Hematopoietic multipotent progenitor cell treated with erythropoietin and hydrocortisone succinate and interleukin-3 and kit ligand, for 6 days (in vitro differentiated cells): ENCODE data around the gene CADPS2.
"Not testable (repeated sequence)": the region's sequence is repeated elsewhere in the genome, so short reads cannot be mapped to it uniquely, and the experiment has no call there.

Experiments
- DNase-seq: peaks from one replicate; pipeline ENCODE4 v3.0.0-alpha.2; 2015

The CADPS2 gene

DNA sequence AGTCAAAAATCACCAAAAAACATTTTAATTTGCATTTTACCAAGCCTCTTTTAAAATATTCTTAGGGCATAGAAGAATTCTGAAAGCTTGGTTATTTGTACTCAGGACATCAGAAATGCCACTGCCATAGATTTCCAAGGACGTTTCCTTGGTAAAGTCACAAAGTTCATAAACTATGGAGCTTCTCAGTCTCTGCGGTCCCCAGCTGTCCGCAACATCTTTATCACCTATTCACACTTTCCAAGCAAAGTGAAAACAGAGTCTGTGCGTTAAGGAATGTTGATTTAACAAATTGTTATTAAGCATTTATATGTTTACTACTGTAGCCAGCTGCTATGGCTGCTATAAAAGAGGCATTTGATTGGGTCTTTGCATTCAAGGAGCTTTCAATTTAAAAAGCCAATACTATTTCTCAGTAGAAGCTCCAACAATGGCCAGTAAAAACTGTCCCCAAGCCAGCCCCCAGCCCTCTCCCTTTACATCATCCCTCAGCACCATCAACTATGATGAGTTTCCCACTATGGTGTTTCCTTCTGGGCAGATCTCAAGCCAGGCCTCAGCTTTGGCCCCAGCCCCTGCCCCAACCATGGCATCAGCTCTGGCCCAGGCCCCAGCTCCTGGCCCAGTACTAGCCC, 36.8 kb downstream of the CADPS2 start:
- no peak for DNase-seq

DNA sequence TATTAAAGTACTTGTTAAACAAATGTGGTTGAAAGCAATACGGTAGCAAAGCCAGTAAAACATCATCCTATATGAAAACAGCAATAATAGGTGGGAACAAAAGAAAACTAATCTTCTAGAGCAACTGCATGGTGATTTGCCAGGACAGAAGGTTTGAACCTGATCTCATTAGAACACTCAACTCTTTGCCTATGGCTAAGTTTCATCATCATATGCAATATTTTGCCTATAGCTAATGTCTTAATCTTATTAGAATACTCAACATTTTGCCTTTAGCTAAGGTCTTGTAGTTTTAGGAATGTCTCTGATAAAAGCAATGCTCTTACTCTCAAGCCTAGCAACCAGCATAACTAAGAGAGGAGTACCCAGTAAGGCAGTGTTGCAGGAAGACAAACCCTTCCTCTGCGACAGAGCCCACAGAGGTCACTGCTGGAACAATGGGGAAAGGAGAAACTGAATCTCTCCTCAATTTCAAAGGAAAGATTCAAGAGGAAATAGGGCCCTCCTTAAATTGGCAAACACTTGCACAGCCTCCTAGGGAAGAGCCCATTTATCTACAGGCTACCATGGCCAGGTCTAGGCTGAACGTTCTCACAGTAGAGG, 38.3 kb downstream of the CADPS2 start:
- DNase-seq: no peak

DNA sequence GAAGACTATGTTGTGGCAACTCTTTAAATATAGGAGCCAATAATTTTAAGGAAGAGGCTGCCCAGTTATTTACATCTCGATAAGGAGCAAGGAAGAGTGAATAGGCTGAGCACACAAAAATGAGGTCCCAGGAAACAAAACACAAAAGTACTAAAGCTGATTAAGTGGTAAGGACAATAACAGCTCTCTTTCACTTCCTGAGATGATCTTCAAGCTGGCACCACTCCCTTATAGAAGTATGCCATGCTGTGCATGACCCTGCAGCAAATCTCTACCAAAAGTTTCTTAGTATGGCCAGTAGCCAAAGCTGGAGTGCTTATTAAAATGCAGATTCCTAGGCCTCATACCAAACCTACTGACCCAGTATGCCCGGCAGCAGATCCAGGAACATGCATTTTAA, 39.7 kb downstream of the CADPS2 start:
- no peak for DNase-seq

DNA sequence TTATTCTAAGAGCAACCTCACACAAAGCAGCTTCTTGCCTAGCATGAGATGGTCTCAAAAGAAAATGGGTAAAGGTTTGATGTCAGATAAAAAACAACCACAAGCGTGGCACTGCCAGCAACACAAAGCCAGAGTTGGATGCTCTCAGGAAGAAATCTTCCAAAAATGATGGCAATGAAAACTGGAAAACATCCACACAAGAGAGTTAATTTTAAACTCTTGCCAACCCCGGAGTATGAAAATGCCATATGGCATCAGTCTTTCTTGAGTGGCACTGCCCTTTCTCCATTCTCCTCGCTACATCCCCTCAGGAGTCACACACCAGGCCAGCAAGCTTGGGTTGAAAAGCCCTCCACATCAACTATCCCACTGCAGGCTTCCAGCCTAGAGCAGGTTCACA, 41.0 kb downstream of the CADPS2 start:
- no peak for DNase-seq

- no peak for DNase-seq
These were observed 41.9 kb downstream of the CADPS2 start for GRCh38 chr7:122844191-122844988.

DNA sequence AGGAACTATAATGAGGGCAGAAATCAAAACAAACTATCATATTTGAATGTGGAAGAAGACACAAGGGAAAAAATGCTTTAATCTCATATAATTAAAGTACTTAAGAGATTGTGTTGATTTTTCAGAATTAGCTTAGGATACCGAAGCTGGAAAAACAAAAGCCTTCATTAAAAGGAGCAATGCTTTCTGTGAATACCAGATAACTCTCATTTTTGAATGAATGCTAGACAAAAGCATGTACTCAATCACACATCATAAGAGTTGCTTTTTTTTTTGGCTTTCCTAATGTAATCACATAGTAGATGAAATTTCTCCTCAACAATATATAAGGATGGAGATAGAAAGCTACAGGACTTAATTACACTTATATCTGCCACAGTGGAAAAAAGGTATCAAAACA, 43.3 kb downstream of the CADPS2 start:
- DNase-seq: no peak

GRCh38 chr7:122836286-122836685, 50.0 kb downstream of the CADPS2 start:
- not testable (repeated sequence) for DNase-seq

DNA sequence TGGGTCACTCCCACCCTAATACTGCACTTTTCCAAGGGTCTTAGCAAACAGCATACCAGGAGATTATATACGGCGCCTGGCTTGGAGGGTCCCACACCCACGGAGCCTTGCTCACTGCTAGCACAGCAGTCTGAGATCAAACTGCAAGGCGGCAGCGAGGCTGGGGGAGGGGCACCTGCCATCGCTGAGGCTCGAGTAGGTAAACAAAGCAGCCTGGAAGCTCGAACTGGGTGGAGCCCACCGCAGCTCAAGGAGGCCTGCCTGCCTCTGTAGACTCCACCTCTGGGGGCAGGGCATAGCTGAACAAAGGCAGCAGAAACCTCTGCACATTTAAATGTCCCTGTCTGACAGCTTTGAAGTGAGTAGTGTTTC, 51.7 kb downstream of the CADPS2 start:
- not testable (repeated sequence) for DNase-seq

GRCh38 chr7:122833888-122834570, 52.2 kb downstream of the CADPS2 start:
- no peak for DNase-seq

DNA sequence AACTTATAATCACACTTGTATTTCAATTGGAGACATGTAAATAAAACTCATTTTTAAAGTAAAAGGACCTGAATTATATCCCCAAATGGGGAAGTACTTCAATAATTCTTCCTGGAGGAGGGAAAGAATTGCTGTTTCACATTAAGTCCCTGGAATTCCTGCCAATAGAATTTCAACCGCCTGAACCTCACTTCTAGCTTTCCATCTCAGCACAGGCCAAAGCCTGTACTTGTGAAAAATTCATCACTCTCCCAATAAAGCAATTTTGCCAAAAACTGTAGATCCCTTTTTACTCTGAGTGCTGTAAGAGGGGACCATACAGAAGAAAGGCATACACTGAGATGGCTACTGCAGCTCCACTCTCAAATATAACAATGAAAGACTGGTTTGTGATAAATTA, 54.8 kb downstream of the CADPS2 start:
- no peak for DNase-seq

DNA sequence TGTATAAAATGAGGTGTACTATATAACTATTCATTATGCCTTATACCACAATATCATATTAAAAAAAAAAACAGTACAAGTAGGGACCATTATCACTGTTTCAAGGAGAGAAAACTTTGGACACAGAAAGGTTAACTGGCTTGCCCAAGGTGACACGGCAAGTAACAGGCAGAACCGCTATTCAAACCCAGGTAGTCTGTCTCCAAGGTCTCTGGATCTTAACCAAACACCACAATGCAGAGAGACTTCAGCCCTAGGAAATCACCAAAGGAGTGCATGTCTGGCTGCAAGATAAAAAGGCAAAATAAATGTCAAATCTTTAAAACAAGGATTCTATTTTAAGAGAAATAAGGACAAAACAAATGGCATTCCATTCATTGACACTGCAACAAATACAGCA, 56.3 kb downstream of the CADPS2 start:
- no peak for DNase-seq

GRCh38 chr7:122827763-122828162, 58.5 kb downstream of the CADPS2 start:
- no peak for DNase-seq

GRCh38 chr7:122813845-122814244, 72.4 kb downstream of the CADPS2 start:
- DNase-seq: no peak

DNA sequence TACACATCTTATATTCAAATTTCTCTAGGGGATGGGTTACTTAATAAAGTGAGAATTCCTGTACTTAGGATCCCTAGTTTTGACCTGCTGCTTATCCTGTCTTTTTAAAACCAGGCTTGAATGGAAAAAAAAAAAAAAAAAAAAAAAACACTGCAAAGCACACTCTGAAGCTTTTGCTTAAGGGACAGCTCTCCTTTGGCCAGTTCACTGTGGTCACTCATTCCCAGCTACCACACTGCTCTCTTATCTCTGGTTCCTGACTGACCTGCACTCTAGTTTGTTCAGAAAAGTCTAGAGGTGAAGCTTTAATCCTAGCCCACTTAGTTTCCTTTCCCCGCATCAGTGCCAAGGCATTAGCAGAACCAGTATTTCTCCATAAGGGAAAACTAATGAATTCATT, 82.4 kb downstream of the CADPS2 start:
- DNase-seq: no peak

- peak; percentile 15 for DNase-seq
These were observed 82.9 kb downstream of the CADPS2 start for GRCh38 chr7:122803323-122803722.

DNA sequence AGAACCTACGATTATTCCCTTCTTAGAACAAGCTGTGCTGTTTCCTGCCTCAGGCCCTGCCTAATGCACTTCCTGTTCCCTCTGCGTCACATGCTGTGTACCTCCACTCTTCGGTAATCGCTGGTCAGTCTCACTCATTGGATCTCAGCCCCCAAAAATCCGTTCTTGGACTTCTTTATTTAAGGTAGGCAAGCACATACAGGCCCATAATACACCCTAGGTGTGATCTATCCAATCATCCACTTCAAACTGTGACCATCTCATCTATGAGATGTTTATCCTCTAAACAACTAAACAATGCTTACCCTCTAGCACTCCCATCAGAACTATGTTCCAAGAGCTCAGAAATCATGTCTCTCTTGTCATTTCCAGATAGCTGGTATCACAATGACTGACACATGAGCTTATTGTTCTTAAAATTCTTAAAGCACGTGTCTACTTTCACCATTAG, 83.9 kb downstream of the CADPS2 start:
- DNase-seq: no peak

DNA sequence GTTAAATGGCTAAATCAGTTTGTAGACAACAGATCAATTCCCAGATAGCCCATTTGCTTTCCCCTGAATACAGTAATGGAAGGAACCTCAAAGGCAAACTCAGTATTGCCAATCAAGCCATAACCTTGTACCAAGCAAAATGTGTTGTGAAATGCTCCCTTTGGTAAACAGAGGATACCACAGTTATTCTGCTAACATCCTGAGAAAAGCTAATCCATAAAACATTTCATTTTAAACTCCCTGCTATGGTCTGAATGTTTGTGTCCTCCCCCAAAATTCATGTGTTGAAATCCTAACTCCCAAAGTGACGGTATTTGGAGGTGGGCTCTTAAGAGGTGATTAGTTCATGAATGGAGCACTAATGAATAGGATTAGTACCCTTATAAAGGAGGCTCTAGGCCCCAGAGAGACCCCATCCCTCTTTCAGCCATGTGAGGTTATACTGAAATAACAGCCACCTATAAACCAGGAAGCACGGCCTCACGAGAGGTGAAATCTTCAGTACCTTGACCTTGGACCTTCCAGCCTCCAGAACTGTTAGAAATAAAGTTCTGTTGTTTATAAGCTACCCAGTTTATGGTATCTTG, 94.2 kb downstream of the CADPS2 start:
- no peak for DNase-seq

- no peak for DNase-seq
These were observed 95.7 kb downstream of the CADPS2 start for GRCh38 chr7:122790591-122790990.

DNA sequence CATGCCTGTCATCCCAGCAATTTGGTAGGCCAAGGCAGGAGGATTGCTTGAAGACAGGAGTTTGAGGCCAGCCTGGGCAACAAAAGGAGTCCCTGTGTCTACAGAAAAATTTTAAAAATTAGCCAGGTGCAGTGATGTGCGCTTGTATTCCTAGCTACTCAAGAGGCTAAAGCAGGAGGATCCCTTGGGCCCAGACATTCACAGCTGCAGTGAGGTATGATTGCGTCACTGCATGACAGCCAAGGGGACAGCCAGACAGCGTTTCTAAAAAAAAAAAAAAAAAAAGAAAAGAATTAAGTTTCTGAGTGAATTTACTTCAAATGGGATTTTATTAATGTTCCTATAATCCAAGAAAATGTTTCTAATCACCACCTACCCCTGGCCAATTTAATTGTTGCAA, 96.1 kb downstream of the CADPS2 start:
- DNase-seq: no peak

DNA sequence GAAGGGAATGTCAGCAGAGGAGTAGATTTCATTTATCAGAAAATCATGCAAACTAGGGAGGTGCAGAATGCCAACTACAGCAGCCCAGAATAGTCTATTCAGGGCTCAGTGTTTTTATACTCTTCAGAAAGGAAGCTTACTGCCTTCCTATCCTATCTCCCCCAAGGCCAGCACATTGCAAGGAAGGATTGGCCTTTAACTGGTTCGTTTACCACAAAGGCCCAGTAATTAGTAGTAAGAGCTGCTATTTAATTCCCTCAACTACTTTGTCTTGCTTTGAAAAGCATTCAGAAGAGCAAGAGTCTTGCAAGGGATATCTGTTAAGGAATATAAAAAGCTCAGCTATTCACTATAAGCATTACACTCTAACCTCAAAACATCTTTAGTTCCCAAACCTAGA, 97.1 kb downstream of the CADPS2 start:
- DNase-seq: no peak

DNA sequence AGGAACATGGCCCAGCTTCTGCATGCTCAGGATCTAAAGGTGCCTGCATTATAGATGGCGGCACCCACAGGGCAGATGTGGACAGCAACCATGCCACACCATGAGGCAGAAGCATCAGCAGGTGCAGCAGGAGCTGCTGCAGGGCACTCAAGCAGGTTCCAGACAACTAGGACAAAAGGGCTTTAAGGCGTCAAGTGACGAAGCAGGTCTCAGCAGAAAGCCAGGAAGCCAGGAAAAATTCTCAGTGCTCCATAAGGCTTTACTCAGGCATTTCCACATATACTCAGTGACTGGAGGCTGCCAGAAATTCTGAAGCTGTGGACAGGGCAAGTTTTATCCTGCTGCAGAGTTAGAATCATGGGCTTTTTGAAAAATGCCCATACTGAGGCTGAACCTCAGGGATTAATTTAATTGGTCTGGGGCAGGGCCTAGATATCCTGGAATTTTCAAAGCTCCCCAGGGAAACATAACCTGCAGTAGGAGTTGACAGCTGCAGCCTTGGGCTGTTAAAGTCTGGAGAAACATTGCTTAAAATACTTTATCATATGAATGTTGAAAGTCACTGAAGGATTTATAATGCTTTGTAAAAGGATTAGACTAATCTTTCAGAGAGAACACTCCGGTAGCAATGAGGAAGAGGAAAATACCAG, 115.4 kb downstream of the CADPS2 start:
- no peak for DNase-seq

GRCh38 chr7:122768827-122769226, 117.4 kb downstream of the CADPS2 start:
- no peak for DNase-seq

GRCh38 chr7:122767339-122767738, 118.9 kb downstream of the CADPS2 start:
- DNase-seq: no peak
